ENCODE results near the gene GPR146.

Gene GPR146

GRCh38 chr7:1008733-1009363 is 35.5 kb upstream of the GPR146 start:
- Histone ChIP-seq H3K79me2 (ENCODE audit: control insufficient read depth, low read length) (peaks cover 63% of the 10 kb centered on the region), H3K27ac (ENCODE audit: low read depth, low read length) (no peak overlapping the region), H3K36me3 (ENCODE audit: control insufficient read depth, low read length) (peaks cover 69% of the 10 kb centered on the region), H3K4me3 (ENCODE audit: low read length) (no peak overlapping the region), H3K4me2 (ENCODE audit: low read length) (no peak overlapping the region), H3K9me3 (ENCODE audit: control insufficient read depth, insufficient read depth, low read length) (no peaks in the 10 kb centered on the region), H3K27me3 (ENCODE audit: control insufficient read depth, low read length) (no peaks in the 10 kb centered on the region), H3K9me2 (replicated peaks; ENCODE audit: control insufficient read depth, low read length) (no peaks in the 10 kb centered on the region), H4K20me1 (ENCODE audit: control insufficient read depth, insufficient read depth, low read depth, low read length) (peaks cover 6% of the 10 kb centered on the region; the same call in 1 of the 2 replicates), H3F3A (ENCODE audit: control insufficient read depth, insufficient read depth) (no peaks in the 10 kb centered on the region), H3K4me1 (ENCODE audit: control insufficient read depth, low read length) (peaks cover 37% of the 10 kb centered on the region)
- no peak for TF ChIP-seq EZH2phosphoT487 (IDR thresholded peaks at IDR 0.05; ENCODE audit: borderline replicate concordance, low read length)
- no peak for TF ChIP-seq CTCF (IDR thresholded peaks at IDR 0.05; ENCODE audit: low read depth, low read length, poor library complexity, severe bottlenecking)

GRCh38 chr7:1009747-1010146 is 34.6 kb upstream of the GPR146 start:
- H3K4me2 ChIP-seq (ENCODE audit: low read length), result no peak overlapping the region

GRCh38 chr7:1010226-1010625 is 34.1 kb upstream of the GPR146 start:
- no peak overlapping the region for H3K4me3 ChIP-seq (ENCODE audit: low read length)
- H3K4me1 ChIP-seq (ENCODE audit: control insufficient read depth, low read length), result peaks cover 30% of the 10 kb centered on the region
- H3F3A ChIP-seq (ENCODE audit: control insufficient read depth, insufficient read depth), result 0 out of 2 replicates have a peak, but pooled peaks cover 3% of the 10 kb centered on the region
- H3K79me2 ChIP-seq (ENCODE audit: control insufficient read depth, low read length), result peaks cover 68% of the 10 kb centered on the region
- H3K9me3 ChIP-seq (ENCODE audit: control insufficient read depth, insufficient read depth, low read length), result no peaks in the 10 kb centered on the region
- peaks cover 69% of the 10 kb centered on the region for H3K36me3 ChIP-seq (ENCODE audit: control insufficient read depth, low read length)
- H3K27me3 ChIP-seq (ENCODE audit: control insufficient read depth, low read length), result no peaks in the 10 kb centered on the region
- peaks cover 14% of the 10 kb centered on the region for H4K20me1 ChIP-seq (ENCODE audit: control insufficient read depth, insufficient read depth, low read depth, low read length)
- no peak overlapping the region for H3K27ac ChIP-seq (ENCODE audit: low read depth, low read length)
- H3K9me2 ChIP-seq (replicated peaks; ENCODE audit: control insufficient read depth, low read length), result no peaks in the 10 kb centered on the region
- H3K4me2 ChIP-seq (ENCODE audit: low read length), result no peak overlapping the region
- TF ChIP-seq CTCF (IDR thresholded peaks at IDR 0.05; ENCODE audit: low read depth, low read length, poor library complexity, severe bottlenecking), result no peak
- no peak for TF ChIP-seq EZH2phosphoT487 (IDR thresholded peaks at IDR 0.05; ENCODE audit: borderline replicate concordance, low read length)

More at GRCh38 chr7:1009747-1010146, 34.6 kb upstream of the GPR146 start:
- Histone ChIP-seq H3K27ac (ENCODE audit: low read depth, low read length) (no peak overlapping the region), H3K36me3 (ENCODE audit: control insufficient read depth, low read length) (peaks cover 69% of the 10 kb centered on the region), H3K9me3 (ENCODE audit: control insufficient read depth, insufficient read depth, low read length) (no peaks in the 10 kb centered on the region), H3K9me2 (replicated peaks; ENCODE audit: control insufficient read depth, low read length) (no peaks in the 10 kb centered on the region), H3F3A (ENCODE audit: control insufficient read depth, insufficient read depth) (0 out of 2 replicates have a peak, but pooled peaks cover 3% of the 10 kb centered on the region), H3K4me1 (ENCODE audit: control insufficient read depth, low read length) (peaks cover 30% of the 10 kb centered on the region), H4K20me1 (ENCODE audit: control insufficient read depth, insufficient read depth, low read depth, low read length) (peaks cover 11% of the 10 kb centered on the region), H3K27me3 (ENCODE audit: control insufficient read depth, low read length) (no peaks in the 10 kb centered on the region), H3K4me3 (ENCODE audit: low read length) (no peak overlapping the region), H3K79me2 (ENCODE audit: control insufficient read depth, low read length) (peaks cover 66% of the 10 kb centered on the region)
- no peak for TF ChIP-seq CTCF (IDR thresholded peaks at IDR 0.05; ENCODE audit: low read depth, low read length, poor library complexity, severe bottlenecking)
